Measurements from ENCODE around the gene GGACT.
A peak's percentile ranks its signal among the peaks of the same experiment; 100 is the strongest.

Gene GGACT

DNA sequence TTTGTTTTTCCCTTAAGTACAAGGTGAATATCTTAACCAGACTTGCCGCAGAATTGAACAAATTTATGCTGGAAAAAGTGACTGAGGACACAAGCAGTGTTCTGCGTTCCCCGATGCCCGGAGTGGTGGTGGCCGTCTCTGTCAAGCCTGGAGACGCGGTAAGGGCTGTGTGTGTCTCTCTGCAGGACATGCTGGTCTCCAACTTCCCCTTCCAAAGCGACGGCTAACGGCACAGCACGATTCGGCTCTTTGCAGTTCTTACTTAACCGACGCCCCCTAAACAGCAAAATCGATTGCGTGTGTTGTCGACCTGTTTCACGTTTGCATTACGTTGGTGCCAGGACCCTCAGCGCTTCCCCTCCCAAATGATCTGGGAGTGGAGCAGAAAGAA, 73.2 kb downstream of the GGACT start:
- no peak for FAIRE-seq
- no peak for DNase-seq (ENCODE audit: low spot score)

DNA sequence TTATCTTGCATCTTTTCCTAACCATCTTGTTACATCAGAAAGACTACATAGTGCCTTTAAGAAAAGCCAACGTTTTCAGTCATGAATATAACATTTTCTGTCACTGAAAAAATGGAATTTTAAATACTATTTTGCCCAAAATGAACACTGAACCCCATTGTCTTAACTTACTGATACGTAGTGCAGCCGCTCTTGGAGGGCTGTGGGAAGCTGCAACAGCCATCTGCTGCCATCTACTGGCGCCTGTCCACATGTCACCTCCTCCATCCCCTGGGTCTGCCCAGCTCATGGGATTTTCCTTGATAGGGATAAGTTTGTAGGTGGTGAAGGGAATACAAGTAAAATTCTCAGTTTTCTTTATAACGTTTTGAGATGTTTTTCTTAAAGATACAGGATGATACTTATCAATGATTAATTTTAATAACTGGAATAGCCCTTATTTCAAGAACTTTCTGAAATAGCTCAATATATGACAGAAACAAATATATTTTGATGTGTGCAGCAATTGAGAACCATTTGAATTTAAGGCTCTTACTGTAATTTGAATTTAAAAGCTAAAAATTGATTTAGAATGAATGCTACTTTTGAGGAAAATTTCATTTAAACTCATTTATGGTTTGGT, 73.7 kb downstream of the GGACT start:
- peak; percentile 71 for DNase-seq (ENCODE audit: low spot score)
- no peak for FAIRE-seq

DNA sequence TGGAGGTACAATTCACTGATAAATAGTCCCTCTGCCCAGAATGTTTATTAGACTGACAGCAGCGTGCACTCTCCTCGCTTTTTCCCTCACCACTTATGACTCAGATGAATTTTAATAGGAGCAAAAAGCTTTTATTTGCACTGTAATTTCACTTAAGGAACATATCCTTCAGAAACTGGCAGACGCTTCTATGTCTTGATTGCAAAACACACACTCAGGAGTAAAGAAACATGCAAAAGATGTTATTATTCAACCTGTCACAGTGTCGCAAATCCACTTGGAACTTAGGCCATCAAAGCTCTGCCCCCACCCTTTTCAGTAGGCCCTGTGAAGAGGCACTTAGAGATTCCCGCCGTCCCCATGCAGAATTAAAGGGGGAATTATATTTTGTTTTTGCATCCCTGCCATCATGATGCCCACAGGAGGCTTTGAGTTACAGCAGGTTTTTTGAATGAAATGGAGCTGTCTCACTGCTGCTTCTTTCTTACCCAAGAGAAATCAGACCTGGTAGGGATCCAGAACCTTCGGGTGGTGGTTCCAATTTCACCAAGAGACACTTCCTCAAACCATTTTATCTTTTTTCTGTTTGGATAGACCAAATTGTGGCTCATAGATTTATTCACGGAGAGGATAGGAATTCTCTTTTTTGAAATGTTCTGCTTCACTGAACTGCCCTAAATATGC, 74.5 kb downstream of the GGACT start:
- no peak for DNase-seq (ENCODE audit: low spot score)

GRCh38 chr13:100513171-100513570, 75.4 kb downstream of the GGACT start:
- FAIRE-seq = no peak
- no peak for DNase-seq (ENCODE audit: low spot score)

More for the DNA sequence above, 74.5 kb downstream of the GGACT start:
- FAIRE-seq = no peak

DNA sequence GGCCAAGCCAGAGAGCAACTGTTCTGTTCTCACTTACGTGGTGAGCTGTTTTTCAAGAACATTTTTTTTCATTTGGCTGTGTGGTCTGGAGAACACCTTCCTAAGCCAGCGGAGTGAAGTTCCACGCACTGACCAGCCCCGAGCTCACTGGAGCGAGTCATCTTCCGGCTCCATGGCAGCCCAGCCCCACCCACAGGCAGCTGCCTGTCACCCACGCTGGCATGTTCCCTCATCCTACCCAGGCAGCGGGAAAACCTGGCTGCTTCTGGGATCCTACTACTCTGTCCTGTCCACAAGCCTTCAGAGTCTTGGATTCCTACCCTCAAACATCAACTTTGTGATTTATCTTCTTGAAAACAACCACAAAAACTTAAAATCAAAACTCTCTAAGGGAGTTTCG, 76.2 kb downstream of the GGACT start:
- DNase-seq (ENCODE audit: low spot score) (peak; percentile 43), FAIRE-seq (no peak)

- DNase-seq (ENCODE audit: low spot score) (no peak), FAIRE-seq (no peak)
These were observed 77.1 kb downstream of the GGACT start for GRCh38 chr13:100511466-100511865.

- DNase-seq (ENCODE audit: low spot score) = no peak
- no peak for FAIRE-seq
These were observed 78.2 kb downstream of the GGACT start for GRCh38 chr13:100510208-100510957.

GRCh38 chr13:100508996-100509395, 79.6 kb downstream of the GGACT start:
- DNase-seq (ENCODE audit: low spot score) = no peak
- no peak for FAIRE-seq

- no peak for FAIRE-seq
These were observed 80.1 kb downstream of the GGACT start for GRCh38 chr13:100508455-100508854.

DNA sequence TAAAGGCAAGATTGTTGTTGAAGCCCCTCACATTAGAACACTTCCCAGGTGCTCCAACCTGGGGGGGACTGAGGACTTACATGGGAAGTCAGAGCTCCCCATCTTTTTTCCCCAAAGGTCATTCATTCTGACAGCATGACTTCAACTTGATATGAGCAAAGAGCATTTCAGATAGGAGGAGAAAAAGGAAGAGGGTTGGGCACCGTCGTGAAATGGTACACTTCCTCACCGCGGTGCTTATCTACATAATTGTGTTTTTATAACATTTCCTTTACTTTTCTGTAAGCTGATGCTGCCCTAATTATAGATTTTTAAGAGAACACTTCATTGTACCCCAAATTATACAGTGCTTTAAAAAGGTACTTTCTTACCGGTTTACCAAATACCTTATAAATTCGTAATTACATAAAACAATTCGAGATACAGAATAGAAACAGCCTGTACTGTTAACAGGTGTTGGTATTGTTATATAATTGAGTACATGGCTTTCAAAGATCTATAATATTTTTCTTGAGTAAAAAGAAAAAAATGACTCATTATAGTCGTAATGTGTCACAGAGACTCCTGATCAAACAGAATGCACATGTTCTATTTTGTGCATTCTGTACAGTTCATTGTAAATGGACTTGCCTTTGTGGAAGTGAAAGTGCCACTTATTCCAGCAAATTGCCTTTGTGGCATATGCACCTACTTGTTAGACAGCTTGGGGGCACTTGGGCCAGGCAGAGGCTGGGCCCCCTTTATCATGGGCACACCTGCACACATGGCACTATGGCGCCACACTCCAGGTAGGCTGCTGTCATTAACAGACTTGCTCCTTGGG, 81.8 kb downstream of the GGACT start:
- FAIRE-seq (no peak), DNase-seq (ENCODE audit: low spot score) (no peak)

More at GRCh38 chr13:100508455-100508854, 80.1 kb downstream of the GGACT start:
- DNase-seq (ENCODE audit: low spot score) = no peak

- no peak for DNase-seq (ENCODE audit: low spot score)
- no peak for FAIRE-seq
These were observed 82.4 kb downstream of the GGACT start for GRCh38 chr13:100506154-100506553.

DNA sequence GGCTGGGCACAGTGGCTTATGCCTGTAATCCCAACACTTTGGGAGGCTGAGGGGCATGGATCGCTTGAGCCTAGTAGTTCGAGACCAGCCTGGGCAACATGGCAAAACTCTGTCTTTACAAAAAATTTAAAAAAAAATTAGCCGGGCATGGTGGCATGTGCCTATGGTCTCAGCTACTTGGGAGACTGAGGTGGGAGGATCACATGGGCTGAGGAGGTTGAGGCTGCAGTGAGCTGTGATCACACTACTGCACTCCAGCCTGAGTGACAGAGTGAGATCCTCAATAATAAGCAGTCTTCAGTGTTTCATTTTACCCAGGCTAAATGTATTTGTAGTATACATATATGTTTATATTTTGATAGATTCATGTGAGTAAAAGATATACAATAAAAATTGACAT, 85.0 kb downstream of the GGACT start:
- FAIRE-seq = no peak
- no peak for DNase-seq (ENCODE audit: low spot score)

- no peak for FAIRE-seq
- DNase-seq (ENCODE audit: low spot score) = no peak
These were observed 86.1 kb downstream of the GGACT start for GRCh38 chr13:100502446-100502845.

DNA sequence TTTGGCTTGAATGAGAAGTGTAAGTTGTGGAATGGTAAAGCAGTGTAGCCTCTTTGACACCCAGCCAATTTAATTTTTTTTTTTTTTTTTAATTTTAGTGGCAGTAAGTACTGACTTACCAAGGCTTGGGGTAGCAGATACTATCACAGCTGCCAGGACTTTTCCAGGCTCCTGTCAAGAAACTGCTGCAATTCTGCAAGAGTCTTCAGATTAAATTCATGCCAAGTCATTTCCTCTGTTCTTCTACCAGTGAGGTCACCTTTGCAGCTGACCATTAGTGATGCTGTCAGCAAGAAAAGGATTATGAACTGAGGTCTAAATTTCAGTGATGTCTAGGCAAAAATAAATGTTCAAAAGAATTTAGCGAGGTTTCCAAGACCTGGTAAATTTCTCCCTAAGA, 91.2 kb downstream of the GGACT start:
- no peak for FAIRE-seq
- DNase-seq (ENCODE audit: low spot score) = no peak

DNA sequence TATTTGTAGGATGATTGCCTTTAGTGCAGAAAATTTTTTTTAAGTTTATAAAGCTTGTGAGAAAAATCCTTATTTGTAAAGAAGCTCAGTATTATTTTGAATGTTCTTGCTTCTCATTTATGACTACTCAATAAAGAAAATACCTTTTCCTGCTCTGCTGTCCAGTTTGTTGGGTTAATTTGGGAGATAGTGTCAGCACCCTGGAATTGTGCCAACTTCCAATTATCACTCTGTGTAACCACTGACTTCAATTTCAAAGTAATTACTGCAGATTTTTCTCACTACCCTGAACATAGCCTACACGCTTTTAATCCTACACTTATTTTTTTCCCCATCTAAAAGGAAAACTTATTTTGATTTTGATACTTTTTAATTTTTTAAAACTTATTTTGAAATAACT, 93.1 kb downstream of the GGACT start:
- FAIRE-seq = no peak
- DNase-seq (ENCODE audit: low spot score) = no peak

- FAIRE-seq = no peak
- no peak for DNase-seq (ENCODE audit: low spot score)
These were observed 95.2 kb downstream of the GGACT start for GRCh38 chr13:100493418-100493817.

- DNase-seq (ENCODE audit: low spot score) = no peak
- FAIRE-seq = no peak
These were observed 97.3 kb downstream of the GGACT start for GRCh38 chr13:100491164-100491842.

DNA sequence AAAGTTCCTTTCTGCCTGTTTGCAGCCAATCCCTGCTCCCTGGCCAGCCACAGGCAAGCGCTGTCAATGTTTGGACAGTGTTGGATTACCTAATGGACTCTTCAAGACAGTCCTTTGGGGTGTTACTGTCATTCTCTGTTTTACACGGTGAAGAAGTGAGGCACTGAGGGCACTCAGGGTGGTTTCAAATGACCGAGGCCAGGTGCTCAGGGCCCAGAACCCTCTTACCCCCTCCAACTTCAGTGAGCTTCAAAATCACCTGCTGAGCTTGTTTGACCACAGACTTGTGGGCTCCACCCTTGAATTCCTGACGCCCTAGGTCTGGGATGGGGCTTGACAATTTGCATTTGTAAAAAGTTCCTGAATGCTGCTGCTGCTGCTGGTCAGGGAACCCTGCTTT, 97.9 kb downstream of the GGACT start:
- FAIRE-seq = no peak

GRCh38 chr13:100485265-100485664, 103.3 kb downstream of the GGACT start:
- FAIRE-seq (no peak), DNase-seq (ENCODE audit: low spot score) (no peak)

More for the DNA sequence above, 97.9 kb downstream of the GGACT start:
- DNase-seq (ENCODE audit: low spot score) = no peak

GRCh38 chr13:100484702-100485101, 103.9 kb downstream of the GGACT start:
- no peak for FAIRE-seq
- DNase-seq (ENCODE audit: low spot score) = no peak

- no peak for FAIRE-seq
- DNase-seq (ENCODE audit: low spot score) = no peak
These were observed 104.7 kb downstream of the GGACT start for GRCh38 chr13:100483841-100484381.
